Measurements from ENCODE around the gene KRTAP5-2. TPM values are rescaled to one million over a fixed set of nuclear protein-coding genes. Genes with fewer than 3 reads are reported as not detected.

KRTAP5-2 gene
- polyA plus RNA-seq, 6 donors from 2014 or later, result not detected

GRCh38 chr11:1636291-1636950 is 38.3 kb upstream of the KRTAP5-2 start:
- H3K4me3 Mint-ChIP-seq, result no peak overlapping the region
- ATAC-seq (ENCODE audit: low read depth in 2 of 2), result no peak
- no peaks in the 10 kb centered on the region for H3K9me3 Mint-ChIP-seq
- H3K27me3 Mint-ChIP-seq, result peaks cover 24 to 81% (median 67%) of the 10 kb centered on the region in 3 donors
- no peaks in the 10 kb centered on the region for H3K36me3 Mint-ChIP-seq
- DNase-seq, result no peak
- no peaks in the 10 kb centered on the region for H3K4me1 Mint-ChIP-seq
- no peak overlapping the region for H3K27ac Mint-ChIP-seq

- peaks cover 25 to 70% (median 60%) of the 10 kb centered on the region in 3 donors for H3K27me3 Mint-ChIP-seq
- ATAC-seq (ENCODE audit: low read depth in 2 of 2), result no peak
- DNase-seq, result no peak
- no peak overlapping the region for H3K4me3 Mint-ChIP-seq
- H3K27ac Mint-ChIP-seq, result no peak overlapping the region
- peaks cover 0 to 6% (median 5%) of the 10 kb centered on the region in 3 donors for H3K4me1 Mint-ChIP-seq
- no peaks in the 10 kb centered on the region for H3K36me3 Mint-ChIP-seq
- no peaks in the 10 kb centered on the region for H3K9me3 Mint-ChIP-seq
Measured at GRCh38 chr11:1633864-1634263, 35.8 kb upstream of the KRTAP5-2 start.

- H3K27ac Mint-ChIP-seq, result no peak overlapping the region
- H3K4me3 Mint-ChIP-seq, result no peak overlapping the region
- no peaks in the 10 kb centered on the region for H3K9me3 Mint-ChIP-seq
- H3K4me1 Mint-ChIP-seq, result peaks cover 0 to 10% (median 7%) of the 10 kb centered on the region in 3 donors
- H3K27me3 Mint-ChIP-seq, result peaks cover 28 to 69% (median 66%) of the 10 kb centered on the region in 3 donors
- no peak for DNase-seq
- H3K36me3 Mint-ChIP-seq, result no peaks in the 10 kb centered on the region
- ATAC-seq (ENCODE audit: low read depth in 2 of 2), result no peak
Measured at GRCh38 chr11:1632053-1632714, 34.1 kb upstream of the KRTAP5-2 start.

GRCh38 chr11:1631066-1631568 is 33.0 kb upstream of the KRTAP5-2 start:
- no peaks in the 10 kb centered on the region for H3K9me3 Mint-ChIP-seq
- no peak overlapping the region for H3K4me3 Mint-ChIP-seq
- peaks cover 27 to 73% (median 70%) of the 10 kb centered on the region in 3 donors for H3K27me3 Mint-ChIP-seq
- peaks cover 0 to 10% (median 7%) of the 10 kb centered on the region in 3 donors for H3K4me1 Mint-ChIP-seq
- no peak overlapping the region for H3K27ac Mint-ChIP-seq
- DNase-seq (no peak), ATAC-seq (ENCODE audit: low read depth in 2 of 2) (no peak)
- H3K36me3 Mint-ChIP-seq, result no peaks in the 10 kb centered on the region

- Mint-ChIP-seq H3K27me3 (peaks cover 29 to 72% (median 70%) of the 10 kb centered on the region in 3 donors), H3K36me3 (no peaks in the 10 kb centered on the region), H3K4me1 (peaks cover 0 to 10% (median 7%) of the 10 kb centered on the region in 3 donors), H3K9me3 (no peaks in the 10 kb centered on the region), H3K27ac (no peak overlapping the region), H3K4me3 (no peak overlapping the region)
- DNase-seq (no peak), ATAC-seq (ENCODE audit: low read depth in 2 of 2) (no peak)
Measured at GRCh38 chr11:1630271-1630670, 32.2 kb upstream of the KRTAP5-2 start.

- H3K9me3 Mint-ChIP-seq, result no peaks in the 10 kb centered on the region
- peaks cover 0 to 10% (median 7%) of the 10 kb centered on the region in 3 donors for H3K4me1 Mint-ChIP-seq
- peaks cover 32 to 72% (median 71%) of the 10 kb centered on the region in 3 donors for H3K27me3 Mint-ChIP-seq
- no peak for DNase-seq
- H3K36me3 Mint-ChIP-seq, result no peaks in the 10 kb centered on the region
- H3K27ac Mint-ChIP-seq, result no peak within 1 kb of the TSS
- H3K4me3 Mint-ChIP-seq, result no peak within 1 kb of the TSS
- no peak for ATAC-seq (ENCODE audit: low read depth in 2 of 2)
Measured at GRCh38 chr11:1629326-1630185, 31.5 kb upstream of the KRTAP5-2 start, which contains the start of gene KRTAP5-5. Gene KRTAP5-5, plus strand, starts transcription at chr11:1629775. Its CDS starts 66 bp downstream, at chr11:1629841.

- H3K27me3 Mint-ChIP-seq, result peaks cover 36 to 67% (median 65%) of the 10 kb centered on the region in 3 donors
- peaks cover 0 to 10% (median 7%) of the 10 kb centered on the region in 3 donors for H3K4me1 Mint-ChIP-seq
- H3K27ac Mint-ChIP-seq, result no peak overlapping the region
- DNase-seq (no peak), ATAC-seq (ENCODE audit: low read depth in 2 of 2) (peak; percentile 56 to 72)
- H3K36me3 Mint-ChIP-seq, result no peaks in the 10 kb centered on the region
- no peak overlapping the region for H3K4me3 Mint-ChIP-seq
- H3K9me3 Mint-ChIP-seq, result no peaks in the 10 kb centered on the region
Measured at GRCh38 chr11:1628506-1629325, 30.6 kb upstream of the KRTAP5-2 start.

GRCh38 chr11:1625541-1625940 is 27.4 kb upstream of the KRTAP5-2 start:
- Mint-ChIP-seq H3K27ac (no peak overlapping the region), H3K9me3 (no peaks in the 10 kb centered on the region)

GRCh38 chr11:1624621-1625020 is 26.5 kb upstream of the KRTAP5-2 start:
- peaks cover 0 to 7% (median 7%) of the 10 kb centered on the region in 3 donors for H3K4me1 Mint-ChIP-seq

More at GRCh38 chr11:1625541-1625940, 27.4 kb upstream of the KRTAP5-2 start:
- ATAC-seq (ENCODE audit: low read depth in 2 of 2), result no peak
- Mint-ChIP-seq H3K36me3 (no peaks in the 10 kb centered on the region), H3K4me3 (no peak overlapping the region), H3K27me3 (peaks cover 27 to 50% (median 48%) of the 10 kb centered on the region in 3 donors), H3K4me1 (peaks cover 0 to 9% (median 7%) of the 10 kb centered on the region in 3 donors)
- no peak for DNase-seq

GRCh38 chr11:1623716-1624115 is 25.6 kb upstream of the KRTAP5-2 start:
- ATAC-seq (ENCODE audit: low read depth in 2 of 2) (no peak), DNase-seq (no peak)
- Mint-ChIP-seq H3K4me1 (peaks cover 0 to 3% (median under 1%) of the 10 kb centered on the region in 3 donors), H3K4me3 (no peak overlapping the region), H3K36me3 (no peaks in the 10 kb centered on the region), H3K9me3 (peaks cover 0 to 3% (median 0%) of the 10 kb centered on the region in 7 donors), H3K27ac (no peak overlapping the region), H3K27me3 (peaks cover 26 to 54% (median 39%) of the 10 kb centered on the region in 3 donors)

More at GRCh38 chr11:1624621-1625020, 26.5 kb upstream of the KRTAP5-2 start:
- H3K27me3 Mint-ChIP-seq, result peaks cover 24 to 48% (median 45%) of the 10 kb centered on the region in 3 donors
- peaks cover 0 to 2% (median 0%) of the 10 kb centered on the region in 7 donors for H3K9me3 Mint-ChIP-seq
- DNase-seq (no peak), ATAC-seq (ENCODE audit: low read depth in 2 of 2) (no peak)
- no peaks in the 10 kb centered on the region for H3K36me3 Mint-ChIP-seq
- H3K27ac Mint-ChIP-seq, result peak overlapping the region in 1 of 6 donors; percentile 40
- no peak overlapping the region for H3K4me3 Mint-ChIP-seq

GRCh38 chr11:1622086-1622485 is 24.0 kb upstream of the KRTAP5-2 start, which contains the start of gene KRTAP5-4:
Gene KRTAP5-4, minus strand, starts transcription at chr11:1622138. Its CDS starts 45 bp downstream, at chr11:1622093.
- ATAC-seq (ENCODE audit: low read depth in 2 of 2), result no peak
- DNase-seq, result no peak
- H3K9me3 Mint-ChIP-seq, result peaks cover 0 to 5% (median 0%) of the 10 kb centered on the region in 7 donors
- no peak within 1 kb of the TSS for H3K4me3 Mint-ChIP-seq
- H3K36me3 Mint-ChIP-seq, result no peaks in the 10 kb centered on the region
- peaks cover 24 to 56% (median 39%) of the 10 kb centered on the region in 3 donors for H3K27me3 Mint-ChIP-seq
- no peaks in the 10 kb centered on the region for H3K4me1 Mint-ChIP-seq
- peak within 1 kb of the TSS in 1 of 6 donors; percentile 64 for H3K27ac Mint-ChIP-seq

- DNase-seq (no peak), ATAC-seq (ENCODE audit: low read depth in 2 of 2) (peak in 1 of 2 donors; percentile 32)
- Mint-ChIP-seq H3K4me1 (no peaks in the 10 kb centered on the region), H3K36me3 (no peaks in the 10 kb centered on the region), H3K9me3 (peaks cover 0 to 5% (median 0%) of the 10 kb centered on the region in 7 donors), H3K27ac (no peak overlapping the region), H3K4me3 (no peak overlapping the region), H3K27me3 (peaks cover 33 to 58% (median 38%) of the 10 kb centered on the region in 3 donors)
Measured at GRCh38 chr11:1619449-1619848, 21.4 kb upstream of the KRTAP5-2 start.

Measured in naive B cell (primary cell).